ENCODE results near the gene SPAAR. TPM values are rescaled to one million over a fixed set of nuclear protein-coding genes. Genes with fewer than 3 reads are reported as not detected.

Gene SPAAR
- polyA plus RNA-seq, 1 donor (not counting 4 experiments of a cell fraction or from before 2014, with no cell fraction given): not detected

- Histone ChIP-seq H3K36me3 (ENCODE audit: control insufficient read depth in 2 of 2, extremely low read depth in 1 of 2, insufficient read depth in 2 of 2, low read length in 2 of 2) (no peaks in the 10 kb centered on the region), H3K4me3 (ENCODE audit: control insufficient read depth in 2 of 3, extremely low read depth in 1 of 3, insufficient read depth in 2 of 3, low read depth in 1 of 3, low read length in 3 of 3) (no peak overlapping the region), H3K9me1 (ENCODE audit: control insufficient read depth, extremely low read depth, insufficient read depth, low read length) (no peaks in the 10 kb centered on the region), H3K4me1 (ENCODE audit: control insufficient read depth, extremely low read depth, insufficient read depth, low read length) (peaks cover 6% of the 10 kb centered on the region), H3K9ac (ENCODE audit: control insufficient read depth, extremely low read depth, insufficient read depth, low read length) (no peak overlapping the region), H4K20me1 (ENCODE audit: control insufficient read depth, extremely low read depth, insufficient read depth, low read length) (no peaks in the 10 kb centered on the region), H3K27me3 (ENCODE audit: control insufficient read depth, extremely low read depth, insufficient read depth, low read length) (no peaks in the 10 kb centered on the region), H3K9me3 (ENCODE audit: control insufficient read depth, low read depth, low read length) (no peaks in the 10 kb centered on the region), H3K79me2 (ENCODE audit: control insufficient read depth, insufficient read depth, low read length) (no peaks in the 10 kb centered on the region), H2AFZ (ENCODE audit: control insufficient read depth, low read length) (no peak overlapping the region), H3K27ac (ENCODE audit: control insufficient read depth, insufficient read depth, low read length) (no peak overlapping the region), H3K4me2 (ENCODE audit: control insufficient read depth, extremely low read depth, insufficient read depth, low read depth, low read length) (no peak overlapping the region)
- dilution Hi-C loops (cut with MboI; ENCODE audit: extremely low pct_ligation_motif_present, low sequenced_read_pairs): no loop called here
- no peak for TF ChIP-seq EZH2 (IDR thresholded peaks at IDR 0.05; ENCODE audit: low read length)
- TF ChIP-seq CTCF (optimal IDR thresholded peaks at IDR 0.05 in 1 of 3, IDR thresholded peaks at IDR 0.05 in 1 of 3, conservative IDR thresholded peaks at IDR 0.05 in 1 of 3; ENCODE audit: extremely low read depth in 1 of 3, insufficient read depth in 2 of 3, low read length in 3 of 3): no peak
- FAIRE-seq (no peak), DNase-seq (ENCODE audit: low read depth, low spot score) (no peak)
Observed at GRCh38 chr9:35869621-35870216, 39.6 kb upstream of the SPAAR start.

GRCh38 chr9:35870351-35870923 lies 38.9 kb upstream of the SPAAR start, which contains the start of gene OR13J1:
Gene OR13J1, minus strand, starts transcription at chr9:35870401. Its CDS starts 0 bp downstream, at chr9:35870401.
- H3K9me1 ChIP-seq (ENCODE audit: control insufficient read depth, extremely low read depth, insufficient read depth, low read length): no peaks in the 10 kb centered on the region
- no peak within 1 kb of the TSS for H2AFZ ChIP-seq (ENCODE audit: control insufficient read depth, low read length)
- H3K79me2 ChIP-seq (ENCODE audit: control insufficient read depth, insufficient read depth, low read length): no peaks in the 10 kb centered on the region
- no peaks in the 10 kb centered on the region for H3K9me3 ChIP-seq (ENCODE audit: control insufficient read depth, low read depth, low read length)
- no peak within 1 kb of the TSS for H3K27ac ChIP-seq (ENCODE audit: control insufficient read depth, insufficient read depth, low read length)
- H3K4me1 ChIP-seq (ENCODE audit: control insufficient read depth, extremely low read depth, insufficient read depth, low read length): peaks cover 6% of the 10 kb centered on the region
- H4K20me1 ChIP-seq (ENCODE audit: control insufficient read depth, extremely low read depth, insufficient read depth, low read length): no peaks in the 10 kb centered on the region
- TF ChIP-seq CTCF (optimal IDR thresholded peaks at IDR 0.05 in 1 of 3, IDR thresholded peaks at IDR 0.05 in 1 of 3, conservative IDR thresholded peaks at IDR 0.05 in 1 of 3; ENCODE audit: extremely low read depth in 1 of 3, insufficient read depth in 2 of 3, low read length in 3 of 3) (no peak), EZH2 (IDR thresholded peaks at IDR 0.05; ENCODE audit: low read length) (no peak)
- dilution Hi-C loops (cut with MboI; ENCODE audit: extremely low pct_ligation_motif_present, low sequenced_read_pairs): no loop called here
- no peak within 1 kb of the TSS for H3K4me2 ChIP-seq (ENCODE audit: control insufficient read depth, extremely low read depth, insufficient read depth, low read depth, low read length)
- no peaks in the 10 kb centered on the region for H3K27me3 ChIP-seq (ENCODE audit: control insufficient read depth, extremely low read depth, insufficient read depth, low read length)
- H3K9ac ChIP-seq (ENCODE audit: control insufficient read depth, extremely low read depth, insufficient read depth, low read length): no peak within 1 kb of the TSS
- DNase-seq (ENCODE audit: low read depth, low spot score) (no peak), FAIRE-seq (no peak)
- H3K4me3 ChIP-seq (ENCODE audit: control insufficient read depth in 2 of 3, extremely low read depth in 1 of 3, insufficient read depth in 2 of 3, low read depth in 1 of 3, low read length in 3 of 3): no peak within 1 kb of the TSS
- no peaks in the 10 kb centered on the region for H3K36me3 ChIP-seq (ENCODE audit: control insufficient read depth in 2 of 2, extremely low read depth in 1 of 2, insufficient read depth in 2 of 2, low read length in 2 of 2)
